Vagina (tissue), 2 donors: Measurements from ENCODE around the gene CYSRT1. TPM values are rescaled to one million over a fixed set of nuclear protein-coding genes. Genes with fewer than 3 reads are reported as not detected.

ENCODE experiments used
- DNase-seq, 2 donors: peaks; one replicate each; pipeline ENCODE4 v3.0.0-alpha.2; 2017; ENCODE audit errors: extremely low spot score in 2 of 2
- H3K27ac ChIP-seq: fragments of 200-600 bp; sonication (generic); one replicate; pipeline ENCODE4 v1.5.1; 2019
- H3K27me3 ChIP-seq: fragments of 200-600 bp; sonication (generic); one replicate; pipeline ENCODE4 v1.5.1; 2019
- H3K36me3 ChIP-seq, 2 donors: fragments of 200-600 bp; sonication (generic); one replicate each; pipeline ENCODE4 v1.5.1; 2017 to 2019
- H3K4me1 ChIP-seq: fragments of 200-600 bp; sonication (generic); one replicate; pipeline ENCODE4 v1.5.1; 2019
- H3K4me3 ChIP-seq, 2 donors: fragments of 200-600 bp; sonication (generic); 1 replicate in 1 of 2; 2 replicates in 1 of 2; pipeline ENCODE4 v1.5.1; 2016 to 2019
- H3K9me3 ChIP-seq: fragments of 200-600 bp; sonication (generic); one replicate; pipeline ENCODE4 v1.5.1; 2019
- POLR2A ChIP-seq, 2 donors: fragments of 450-650 bp; IDR thresholded peaks; one replicate each; pipeline ENCODE4 v1.6.1; 2017; ENCODE audit warnings: antibody characterized with exemption in 2 of 2, mild to moderate bottlenecking in 2 of 2, moderate library complexity in 2 of 2
- POLR2AphosphoS5 ChIP-seq, 2 donors: sonication (generic); formaldehyde crosslinking; IDR thresholded peaks; one replicate each; pipeline ENCODE4 v1.9.0; 2017; ENCODE audit warnings: antibody characterized with exemption in 2 of 2, mild to moderate bottlenecking in 2 of 2, low read depth in 1 of 2; ENCODE audit not compliant: insufficient read depth in 1 of 2
- intact Hi-C: fragments of 100-400 bp; cut with DNase I; formaldehyde crosslinking; loops from one replicate; pipeline ENCODE4 v1.15.1; 2023
- total RNA-seq: library from RNA; depleted of rRNA; stranded (reverse); fragments of >200 nt; gene quantifications from one replicate; pipeline ENCODE4 v1.2.3, GENCODE V29; 2016
- TF ChIP-seq, protein P1 (sequence below), 3 experiments: fragments of 450-650 bp in 2 of 3; fragments of 200-600 bp in 1 of 3; sonication (generic) in 1 of 3; IDR thresholded peaks; one replicate each; pipeline ENCODE4 v1.5.1; 2017 to 2019; ENCODE audit warnings: antibody characterized with exemption in 3 of 3, mild to moderate bottlenecking in 2 of 3, moderate library complexity in 2 of 3

Gene CYSRT1
- total RNA-seq, 1 donor from 2014 or later, result 24.3 TPM

DNA sequence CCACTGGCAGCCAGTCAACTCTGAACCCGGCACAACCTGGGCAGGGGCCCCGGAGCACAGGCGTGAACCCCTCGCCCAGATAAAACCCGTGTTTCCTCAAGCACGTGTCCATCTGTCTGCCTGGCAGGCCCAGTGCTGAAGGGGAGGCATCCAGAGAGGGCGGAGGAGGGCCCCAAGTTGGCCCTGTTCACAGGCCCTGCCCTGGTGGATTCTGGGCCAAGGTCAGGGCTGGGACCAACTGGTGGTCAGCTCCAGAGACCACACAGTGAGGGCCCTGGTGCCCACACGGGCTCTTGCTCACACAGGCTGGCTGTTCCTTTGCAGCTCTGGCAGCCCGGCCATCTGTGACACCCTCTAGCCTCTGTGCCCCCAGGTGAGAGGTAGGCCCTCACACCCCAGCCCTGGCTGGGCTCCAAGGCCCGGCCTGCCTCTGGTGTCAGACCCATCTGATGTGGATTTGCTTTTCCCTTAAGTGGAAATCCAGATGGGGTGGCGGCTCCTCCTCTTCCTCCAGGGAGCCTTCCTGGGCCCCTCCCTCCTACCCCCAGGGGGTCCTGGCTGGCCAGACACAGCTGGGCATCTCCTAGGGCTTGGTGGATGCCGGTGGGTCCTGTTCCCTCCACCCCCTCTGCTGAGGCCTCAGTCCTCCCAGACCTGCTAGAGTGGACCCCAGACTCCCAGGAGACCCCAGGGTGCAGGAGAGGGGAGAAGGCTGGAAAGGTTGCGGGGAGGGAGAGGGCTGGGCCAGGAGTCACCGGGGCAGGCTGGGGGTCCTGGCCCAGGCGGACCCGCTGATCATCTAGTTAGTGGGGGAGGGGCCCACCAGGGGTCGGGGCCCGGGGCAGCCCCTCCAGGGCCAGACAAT lies 25.6 kb downstream of the CYSRT1 start:
- intact Hi-C loops, result no loop called here

DNA sequence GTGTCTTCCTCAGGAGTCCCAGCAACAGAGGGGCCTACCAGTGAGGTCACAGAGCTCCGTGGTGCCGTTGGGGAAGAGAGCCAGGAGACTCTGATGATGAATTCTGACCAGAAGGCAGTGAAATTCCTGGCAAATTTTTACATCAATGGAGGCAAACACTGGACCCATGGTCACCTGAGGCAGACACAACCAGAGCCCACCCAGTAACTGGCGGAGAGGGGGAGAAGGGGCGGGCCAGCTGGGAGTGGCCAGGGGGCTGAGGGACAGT lies 26.2 kb downstream of the CYSRT1 start, which contains the start of gene STPG3:
TSS of gene STPG3 (plus strand) at position 93 of the 268 bp plus-strand sequence. CDS start at position 94, 1 bp downstream.
- Histone ChIP-seq H3K36me3 (no peaks in the 10 kb centered on the region), H3K4me1 (peaks cover 16% of the 10 kb centered on the region), H3K27me3 (no peaks in the 10 kb centered on the region), H3K4me3 (no peak within 1 kb of the TSS), H3K9me3 (no peaks in the 10 kb centered on the region), H3K27ac (no peak within 1 kb of the TSS)
- DNase-seq, result no peak
- intact Hi-C loops, result no loop called here
- TF ChIP-seq POLR2AphosphoS5 (IDR thresholded peaks at IDR 0.05; ENCODE audit: insufficient read depth in 1 of 2, low read depth in 1 of 2), result no peak
- TF ChIP-seq POLR2A (IDR thresholded peaks at IDR 0.05), result no peak
- TF ChIP-seq, protein P1, sequence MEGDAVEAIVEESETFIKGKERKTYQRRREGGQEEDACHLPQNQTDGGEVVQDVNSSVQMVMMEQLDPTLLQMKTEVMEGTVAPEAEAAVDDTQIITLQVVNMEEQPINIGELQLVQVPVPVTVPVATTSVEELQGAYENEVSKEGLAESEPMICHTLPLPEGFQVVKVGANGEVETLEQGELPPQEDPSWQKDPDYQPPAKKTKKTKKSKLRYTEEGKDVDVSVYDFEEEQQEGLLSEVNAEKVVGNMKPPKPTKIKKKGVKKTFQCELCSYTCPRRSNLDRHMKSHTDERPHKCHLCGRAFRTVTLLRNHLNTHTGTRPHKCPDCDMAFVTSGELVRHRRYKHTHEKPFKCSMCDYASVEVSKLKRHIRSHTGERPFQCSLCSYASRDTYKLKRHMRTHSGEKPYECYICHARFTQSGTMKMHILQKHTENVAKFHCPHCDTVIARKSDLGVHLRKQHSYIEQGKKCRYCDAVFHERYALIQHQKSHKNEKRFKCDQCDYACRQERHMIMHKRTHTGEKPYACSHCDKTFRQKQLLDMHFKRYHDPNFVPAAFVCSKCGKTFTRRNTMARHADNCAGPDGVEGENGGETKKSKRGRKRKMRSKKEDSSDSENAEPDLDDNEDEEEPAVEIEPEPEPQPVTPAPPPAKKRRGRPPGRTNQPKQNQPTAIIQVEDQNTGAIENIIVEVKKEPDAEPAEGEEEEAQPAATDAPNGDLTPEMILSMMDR (IDR thresholded peaks at IDR 0.05), result no peak

More for the DNA sequence above, 25.6 kb downstream of the CYSRT1 start:
- H3K4me3 ChIP-seq, result no peak overlapping the region
- no peak for DNase-seq
- no peaks in the 10 kb centered on the region for H3K9me3 ChIP-seq
- H3K27ac ChIP-seq, result no peak overlapping the region
- H3K4me1 ChIP-seq, result peaks cover 10% of the 10 kb centered on the region
- no peaks in the 10 kb centered on the region for H3K27me3 ChIP-seq
- H3K36me3 ChIP-seq, result no peaks in the 10 kb centered on the region
- TF ChIP-seq POLR2A (IDR thresholded peaks at IDR 0.05) (no peak), POLR2AphosphoS5 (IDR thresholded peaks at IDR 0.05; ENCODE audit: insufficient read depth in 1 of 2, low read depth in 1 of 2) (no peak)
- TF ChIP-seq, protein P1 (IDR thresholded peaks at IDR 0.05), result no peak

DNA sequence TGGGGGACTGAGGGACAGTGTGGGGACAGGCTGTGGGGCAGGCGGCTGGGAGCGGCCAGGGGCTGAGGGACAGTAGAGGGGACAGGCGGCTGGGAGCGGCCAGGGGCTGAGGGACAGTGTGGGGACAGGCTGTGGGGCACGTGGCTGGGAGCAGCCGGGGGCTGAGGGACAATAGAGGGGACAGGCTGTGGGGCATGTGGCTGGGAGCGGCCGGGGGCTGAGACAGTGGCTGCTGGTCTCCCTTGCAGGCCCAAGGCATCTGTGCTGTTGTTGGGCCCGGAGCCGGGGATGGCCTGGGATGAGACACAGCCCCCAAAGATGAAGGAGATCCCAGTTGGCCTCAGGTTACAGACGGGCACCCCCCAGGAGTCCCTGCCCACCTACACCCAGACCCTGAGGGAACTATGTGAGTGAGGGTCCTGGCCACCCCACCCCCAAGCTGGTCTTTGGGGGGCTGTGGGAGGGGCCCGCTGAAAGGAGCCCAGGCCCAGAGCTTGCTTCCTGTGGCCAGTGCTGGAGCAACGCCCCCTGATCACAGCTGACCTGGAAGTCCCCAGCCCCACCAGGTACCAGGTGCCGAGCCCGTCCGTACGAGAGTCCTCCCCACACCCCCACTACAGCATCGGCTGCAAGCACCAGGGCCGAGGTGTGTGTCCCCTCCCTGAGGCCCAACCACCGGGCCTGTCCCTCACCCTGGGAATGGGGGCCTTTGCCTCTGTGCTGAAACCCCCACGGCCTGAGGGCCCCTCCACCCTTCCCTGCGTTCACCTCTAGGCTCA lies 26.7 kb downstream of the CYSRT1 start:
- intact Hi-C loops, result no loop called here
- Histone ChIP-seq H3K4me3 (no peak overlapping the region), H3K27ac (no peak overlapping the region), H3K9me3 (no peaks in the 10 kb centered on the region), H3K36me3 (no peaks in the 10 kb centered on the region), H3K27me3 (no peaks in the 10 kb centered on the region), H3K4me1 (peaks cover 21% of the 10 kb centered on the region)
- no peak for DNase-seq
- TF ChIP-seq, protein P1 (IDR thresholded peaks at IDR 0.05), result no peak
- TF ChIP-seq POLR2A (IDR thresholded peaks at IDR 0.05) (no peak), POLR2AphosphoS5 (IDR thresholded peaks at IDR 0.05; ENCODE audit: insufficient read depth in 1 of 2, low read depth in 1 of 2) (no peak)

DNA sequence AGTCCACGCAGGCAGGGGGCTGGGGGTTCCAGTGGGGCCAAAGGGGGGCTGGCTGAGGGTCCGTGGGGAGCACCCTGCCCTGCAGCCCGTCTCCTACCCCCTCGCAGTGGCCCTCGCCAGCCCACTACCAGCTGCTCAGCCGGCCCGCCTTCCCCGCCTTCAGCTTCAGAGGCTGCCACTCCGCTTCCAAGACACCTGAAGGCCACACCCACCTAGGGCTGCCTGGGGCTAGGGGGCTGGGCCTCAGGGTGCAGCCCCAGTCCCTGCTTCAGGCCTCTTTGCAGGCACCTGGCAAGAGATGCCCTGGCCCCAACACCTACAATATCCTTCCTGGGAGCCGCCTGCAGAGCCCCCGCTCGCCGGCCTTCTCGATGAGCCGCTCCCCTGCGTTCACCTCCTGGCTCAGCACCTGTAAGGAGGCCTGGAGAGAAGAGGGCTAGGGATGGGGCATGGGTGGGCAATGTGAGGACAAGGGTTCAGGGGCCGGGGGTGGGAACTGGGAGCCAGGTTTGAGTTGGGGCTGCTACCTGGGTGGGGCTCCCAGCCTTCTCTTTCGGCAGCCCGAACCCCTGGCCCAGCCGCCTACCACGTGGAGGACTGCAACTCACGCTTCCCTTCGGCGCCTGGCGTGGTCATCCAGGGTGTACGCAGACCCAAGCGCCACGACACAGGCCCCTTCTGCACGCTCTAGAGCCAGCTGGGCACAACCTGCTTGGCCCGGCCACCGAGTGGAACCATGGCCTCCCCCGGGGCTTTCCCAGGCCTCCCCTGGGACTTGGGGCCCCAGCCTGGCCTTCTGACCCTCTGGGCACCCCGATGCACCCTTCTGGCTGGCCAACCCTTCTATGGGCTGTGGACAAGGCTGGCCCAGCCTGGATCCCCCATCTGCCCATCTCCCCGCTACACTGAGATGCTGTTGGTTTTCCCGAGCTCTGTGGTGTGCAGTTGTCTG lies 27.9 kb downstream of the CYSRT1 start:
- Histone ChIP-seq H3K4me3 (no peak overlapping the region), H3K4me1 (peaks cover 27% of the 10 kb centered on the region), H3K27ac (no peak overlapping the region), H3K9me3 (no peaks in the 10 kb centered on the region), H3K27me3 (no peaks in the 10 kb centered on the region), H3K36me3 (peaks cover 0 to 3% of the 10 kb centered on the region in 2 donors)
- intact Hi-C loops, result no loop called here
- no peak for DNase-seq
- TF ChIP-seq POLR2AphosphoS5 (IDR thresholded peaks at IDR 0.05; ENCODE audit: insufficient read depth in 1 of 2, low read depth in 1 of 2) (no peak), POLR2A (IDR thresholded peaks at IDR 0.05) (no peak)
- TF ChIP-seq, protein P1 (IDR thresholded peaks at IDR 0.05), result no peak
